Thyroid gland (tissue), 4 donors: ENCODE data around the gene INSM2. TPM values are rescaled to one million over a fixed set of nuclear protein-coding genes. Genes with fewer than 3 reads are reported as not detected.

Experiments
- DNase-seq, 2 donors: peaks; one replicate each; pipeline ENCODE4 v3.0.0-alpha.2; 2019
- H3K27ac ChIP-seq, 3 donors: fragments of 200-600 bp; sonication (generic); 1 replicate in 2 of 3; 2 replicates in 1 of 3; pipeline ENCODE4 v1.5.1; 2016 to 2019; ENCODE audit warnings: mild to moderate bottlenecking in 1 of 3, moderate library complexity in 1 of 3
- H3K27me3 ChIP-seq: fragments of 200-600 bp; sonication (generic); one replicate; pipeline ENCODE4 v1.5.1; 2019
- H3K36me3 ChIP-seq, 2 donors: fragments of 200-600 bp; sonication (generic); one replicate each; pipeline ENCODE4 v1.5.1; 2016 to 2019
- H3K4me1 ChIP-seq, 2 donors: fragments of 200-600 bp; sonication (generic); one replicate each; pipeline ENCODE4 v1.5.1; 2017 to 2019
- H3K4me3 ChIP-seq, 3 donors: fragments of 200-600 bp; sonication (generic); replicated peaks in 1 of 3; 1 replicate in 2 of 3; 2 replicates in 1 of 3; pipeline ENCODE4 v1.5.1; 2016; ENCODE audit warnings: mild to moderate bottlenecking in 1 of 3
- H3K9me3 ChIP-seq: fragments of 200-600 bp; sonication (generic); one replicate; pipeline ENCODE4 v1.5.1; 2017
- CTCF ChIP-seq, 6 experiments: fragments of 200-600 bp in 3 of 6; fragments of 450-650 bp in 3 of 6; sonication (generic) in 3 of 6; IDR thresholded peaks; one replicate each; pipeline ENCODE4 v1.5.1; 2016 to 2019; ENCODE audit warnings: antibody characterized with exemption in 6 of 6, mild to moderate bottlenecking in 2 of 6, inconsistent platforms in 1 of 6, moderate library complexity in 1 of 6
- POLR2A ChIP-seq, 2 donors: fragments of 450-650 bp; IDR thresholded peaks; one replicate each; pipeline ENCODE4 v1.6.1; 2017; ENCODE audit warnings: antibody characterized with exemption in 2 of 2, mild to moderate bottlenecking in 2 of 2, moderate library complexity in 1 of 2
- WGBS, 2 donors: methylation state at CpG; one replicate each; pipeline ENCODE4 v1.1.5; 2017; 5-methylcytosine and 5-hydroxymethylcytosine counted together
- intact Hi-C: fragments of 100-400 bp; cut with DNase I; formaldehyde crosslinking; loops from one replicate; pipeline ENCODE4 v1.15.1; 2023
- total RNA-seq, 4 donors: library from RNA; depleted of rRNA; stranded (reverse); fragments of >200 nt; gene quantifications; one replicate each; pipeline ENCODE4 v1.2.3, GENCODE V29; 2016

The INSM2 gene
- total RNA-seq, 4 donors from 2014 or later, result not detected

DNA sequence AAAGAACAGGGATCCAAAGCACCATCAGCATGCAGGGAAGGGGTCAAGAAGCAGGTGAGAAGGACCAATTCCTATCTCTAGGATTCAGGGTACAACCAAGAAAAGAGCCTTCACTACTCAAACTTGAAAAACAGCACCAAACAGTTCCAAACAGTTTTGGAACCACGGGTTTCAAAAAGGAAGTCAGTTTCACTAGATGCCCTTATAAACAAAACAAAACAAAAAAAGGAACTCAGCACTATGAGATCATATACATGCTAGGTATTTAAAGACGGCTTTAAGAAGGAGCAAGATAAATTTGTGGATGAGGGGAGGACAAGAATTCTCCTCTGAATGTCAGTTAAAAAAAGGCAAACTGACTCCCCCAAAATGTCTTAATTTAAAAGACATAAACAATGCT, 6.0 kb downstream of the INSM2 start:
- Histone ChIP-seq H3K9me3 (no peaks in the 10 kb centered on the region), H3K36me3 (no peaks in the 10 kb centered on the region), H3K4me3 (no peak overlapping the region), H3K27ac (no peak overlapping the region), H3K27me3 (peaks cover 1% of the 10 kb centered on the region), H3K4me1 (peaks cover 5 to 8% of the 10 kb centered on the region in 2 donors)
- 70 to 74% methylated on average over 2 of the region's 2 CpGs for WGBS, 2 donors
- TF ChIP-seq POLR2A (IDR thresholded peaks at IDR 0.05) (no peak), CTCF (IDR thresholded peaks at IDR 0.05) (no peak)
- intact Hi-C loops, result no loop called here
- DNase-seq, result no peak

- no peaks in the 10 kb centered on the region for H3K27me3 ChIP-seq
- no peak for DNase-seq
- no peaks in the 10 kb centered on the region for H3K9me3 ChIP-seq
- no peak overlapping the region for H3K27ac ChIP-seq
- no peaks in the 10 kb centered on the region for H3K4me1 ChIP-seq
- intact Hi-C loops, result no loop called here
- H3K36me3 ChIP-seq, result no peaks in the 10 kb centered on the region
- H3K4me3 ChIP-seq, result no peak overlapping the region
- no peak for TF ChIP-seq POLR2A (IDR thresholded peaks at IDR 0.05)
- no peak for TF ChIP-seq CTCF (IDR thresholded peaks at IDR 0.05)
- 93 to 96% methylated on average over 5 of the region's 5 CpGs for WGBS, 2 donors
These were observed 9.0 kb downstream of the INSM2 start for GRCh38 chr14:35543006-35543405.

DNA sequence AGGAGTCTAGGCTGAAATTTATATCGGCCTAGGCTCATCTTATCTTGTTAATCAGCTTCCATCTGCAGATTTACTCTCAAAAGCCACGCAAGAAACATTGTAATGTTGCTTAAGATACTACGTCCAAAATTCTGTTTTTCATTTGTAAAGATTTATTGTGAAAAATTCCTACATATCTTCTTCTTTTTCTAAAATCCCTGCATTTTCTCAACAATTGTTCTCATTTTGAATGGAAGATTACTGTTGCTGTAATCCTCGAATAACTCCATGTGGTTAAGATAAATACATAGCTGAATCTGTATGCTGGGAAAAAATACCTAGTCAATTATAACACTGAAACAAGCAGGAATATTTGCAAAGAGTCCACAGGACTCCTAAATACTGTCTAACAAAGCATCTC, 15.6 kb downstream of the INSM2 start:
- intact Hi-C loops, result no loop called here
- WGBS, 2 donors, result 93 to 95% methylated on average over 4 of the region's 4 CpGs
- Histone ChIP-seq H3K36me3 (no peaks in the 10 kb centered on the region), H3K4me3 (no peak overlapping the region), H3K27ac (no peak overlapping the region), H3K4me1 (peaks cover 0 to 3% of the 10 kb centered on the region in 2 donors), H3K27me3 (no peaks in the 10 kb centered on the region), H3K9me3 (no peaks in the 10 kb centered on the region)
- no peak for DNase-seq
- TF ChIP-seq POLR2A (IDR thresholded peaks at IDR 0.05) (no peak), CTCF (IDR thresholded peaks at IDR 0.05) (no peak)

- WGBS, 2 donors, result 54 to 62% methylated on average over 1 of the region's 1 CpG
- no peaks in the 10 kb centered on the region for H3K27me3 ChIP-seq
- no peaks in the 10 kb centered on the region for H3K9me3 ChIP-seq
- no peak overlapping the region for H3K27ac ChIP-seq
- intact Hi-C loops, result no loop called here
- no peak overlapping the region for H3K4me3 ChIP-seq
- TF ChIP-seq CTCF (IDR thresholded peaks at IDR 0.05) (no peak), POLR2A (IDR thresholded peaks at IDR 0.05) (no peak)
- DNase-seq, result no peak
- peaks cover 0 to 3% of the 10 kb centered on the region in 2 donors for H3K4me1 ChIP-seq
- H3K36me3 ChIP-seq, result no peaks in the 10 kb centered on the region
These were observed 17.1 kb downstream of the INSM2 start for GRCh38 chr14:35551081-35551480.

GRCh38 chr14:35553808-35554207, 19.8 kb downstream of the INSM2 start:
- DNase-seq, result no peak
- H3K36me3 ChIP-seq, result no peaks in the 10 kb centered on the region
- 65 to 81% methylated on average over 1 of the region's 1 CpG for WGBS, 2 donors
- TF ChIP-seq POLR2A (IDR thresholded peaks at IDR 0.05) (no peak), CTCF (IDR thresholded peaks at IDR 0.05) (no peak)
- intact Hi-C loops, result no loop called here
- H3K27me3 ChIP-seq, result no peaks in the 10 kb centered on the region
- peaks cover 0 to 3% of the 10 kb centered on the region in 2 donors for H3K4me1 ChIP-seq
- H3K9me3 ChIP-seq, result no peaks in the 10 kb centered on the region
- H3K27ac ChIP-seq, result no peak overlapping the region
- no peak overlapping the region for H3K4me3 ChIP-seq
